ENCODE data around the gene COX7A2. TPM values are rescaled to one million over a fixed set of nuclear protein-coding genes. Genes with fewer than 3 reads are reported as not detected.

COX7A2 gene
- polyA plus RNA-seq (2013, experiment 1 of 2): 291 TPM
- polyA plus RNA-seq (2013, experiment 2 of 2): 294 TPM

GRCh38 chr6:75243333-75244062, at the start of gene COX7A2:
Gene COX7A2 (minus strand): TSS chr6:75243801. CDS start chr6:75243734, 67 bp downstream.
- Histone ChIP-seq H3K4me1 (ENCODE audit: control insufficient read depth, insufficient read depth, low read length, poor library complexity, severe bottlenecking) (no peaks in the 10 kb centered on the region), H3K4me3 (ENCODE audit: extremely low read depth, insufficient read depth, low read length, poor library complexity, severe bottlenecking) (peak within 1 kb of the TSS; percentile 95), H3K27ac (ENCODE audit: low read depth, low read length, severe bottlenecking) (peak within 1 kb of the TSS; percentile 94), H3K9me3 (ENCODE audit: control insufficient read depth, low read length) (no peaks in the 10 kb centered on the region), H3K36me3 (ENCODE audit: control insufficient read depth, insufficient read depth, low read length) (peaks cover 27% of the 10 kb centered on the region)
- 0 to 1% methylated on average over 26 to 27 of the region's 36 CpGs for WGBS, 2 experiments (ENCODE audit: insufficient coverage in 2 of 2)

- no peaks in the 10 kb centered on the region for H3K4me1 ChIP-seq (ENCODE audit: control insufficient read depth, insufficient read depth, low read length, poor library complexity, severe bottlenecking)
- H3K4me3 ChIP-seq (ENCODE audit: extremely low read depth, insufficient read depth, low read length, poor library complexity, severe bottlenecking): no peak overlapping the region
- WGBS, 2 experiments (ENCODE audit: insufficient coverage in 2 of 2): 100% methylated on average over 1 of the region's 2 CpGs
- no peaks in the 10 kb centered on the region for H3K36me3 ChIP-seq (ENCODE audit: control insufficient read depth, insufficient read depth, low read length)
- H3K27ac ChIP-seq (ENCODE audit: low read depth, low read length, severe bottlenecking): no peak overlapping the region
- no peaks in the 10 kb centered on the region for H3K9me3 ChIP-seq (ENCODE audit: control insufficient read depth, low read length)
Measured at GRCh38 chr6:75292555-75292954, 49.0 kb upstream of the COX7A2 start.

- no CpG with 5 or more reads among the region's 1 CpG for WGBS, 2 experiments (ENCODE audit: insufficient coverage in 2 of 2)
- Histone ChIP-seq H3K9me3 (ENCODE audit: control insufficient read depth, low read length) (no peaks in the 10 kb centered on the region), H3K4me3 (ENCODE audit: extremely low read depth, insufficient read depth, low read length, poor library complexity, severe bottlenecking) (no peak overlapping the region), H3K27ac (ENCODE audit: low read depth, low read length, severe bottlenecking) (no peak overlapping the region), H3K36me3 (ENCODE audit: control insufficient read depth, insufficient read depth, low read length) (no peaks in the 10 kb centered on the region), H3K4me1 (ENCODE audit: control insufficient read depth, insufficient read depth, low read length, poor library complexity, severe bottlenecking) (no peaks in the 10 kb centered on the region)
Measured at GRCh38 chr6:75291744-75292143, 48.1 kb upstream of the COX7A2 start.

- Histone ChIP-seq H3K27ac (ENCODE audit: low read depth, low read length, severe bottlenecking) (no peak overlapping the region), H3K4me3 (ENCODE audit: extremely low read depth, insufficient read depth, low read length, poor library complexity, severe bottlenecking) (no peak overlapping the region), H3K36me3 (ENCODE audit: control insufficient read depth, insufficient read depth, low read length) (no peaks in the 10 kb centered on the region), H3K4me1 (ENCODE audit: control insufficient read depth, insufficient read depth, low read length, poor library complexity, severe bottlenecking) (no peaks in the 10 kb centered on the region), H3K9me3 (ENCODE audit: control insufficient read depth, low read length) (no peaks in the 10 kb centered on the region)
- 100% methylated on average over 1 of the region's 2 CpGs; no CpG with 5 or more reads in 1 of the 2 experiments for WGBS, 2 experiments (ENCODE audit: insufficient coverage in 2 of 2)
Measured at GRCh38 chr6:75291331-75291730, 47.7 kb upstream of the COX7A2 start.

GRCh38 chr6:75290136-75290945, 46.7 kb upstream of the COX7A2 start:
- Histone ChIP-seq H3K27ac (ENCODE audit: low read depth, low read length, severe bottlenecking) (no peak overlapping the region), H3K9me3 (ENCODE audit: control insufficient read depth, low read length) (no peaks in the 10 kb centered on the region)
- 62 to 96% methylated on average over 4 of the region's 7 CpGs for WGBS, 2 experiments (ENCODE audit: insufficient coverage in 2 of 2)

GRCh38 chr6:75288023-75288422, 44.4 kb upstream of the COX7A2 start:
- Histone ChIP-seq H3K36me3 (ENCODE audit: control insufficient read depth, insufficient read depth, low read length) (no peaks in the 10 kb centered on the region), H3K4me1 (ENCODE audit: control insufficient read depth, insufficient read depth, low read length, poor library complexity, severe bottlenecking) (no peaks in the 10 kb centered on the region), H3K27ac (ENCODE audit: low read depth, low read length, severe bottlenecking) (no peak overlapping the region), H3K9me3 (ENCODE audit: control insufficient read depth, low read length) (no peaks in the 10 kb centered on the region), H3K4me3 (ENCODE audit: extremely low read depth, insufficient read depth, low read length, poor library complexity, severe bottlenecking) (no peak overlapping the region)
- no CpG with 5 or more reads among the region's 1 CpG for WGBS, 2 experiments (ENCODE audit: insufficient coverage in 2 of 2)

More at GRCh38 chr6:75290136-75290945, 46.7 kb upstream of the COX7A2 start:
- Histone ChIP-seq H3K4me3 (ENCODE audit: extremely low read depth, insufficient read depth, low read length, poor library complexity, severe bottlenecking) (no peak overlapping the region), H3K4me1 (ENCODE audit: control insufficient read depth, insufficient read depth, low read length, poor library complexity, severe bottlenecking) (no peaks in the 10 kb centered on the region), H3K36me3 (ENCODE audit: control insufficient read depth, insufficient read depth, low read length) (no peaks in the 10 kb centered on the region)

GRCh38 chr6:75287424-75287823, 43.8 kb upstream of the COX7A2 start:
- no CpG with 5 or more reads among the region's 1 CpG for WGBS, 2 experiments (ENCODE audit: insufficient coverage in 2 of 2)

GRCh38 chr6:75286955-75287354, 43.4 kb upstream of the COX7A2 start:
- WGBS, 2 experiments (ENCODE audit: insufficient coverage in 2 of 2): no CpG with 5 or more reads among the region's 2 CpGs
- no peaks in the 10 kb centered on the region for H3K36me3 ChIP-seq (ENCODE audit: control insufficient read depth, insufficient read depth, low read length)
- peaks cover 2% of the 10 kb centered on the region for H3K4me1 ChIP-seq (ENCODE audit: control insufficient read depth, insufficient read depth, low read length, poor library complexity, severe bottlenecking)
- no peaks in the 10 kb centered on the region for H3K9me3 ChIP-seq (ENCODE audit: control insufficient read depth, low read length)
- no peak overlapping the region for H3K4me3 ChIP-seq (ENCODE audit: extremely low read depth, insufficient read depth, low read length, poor library complexity, severe bottlenecking)
- H3K27ac ChIP-seq (ENCODE audit: low read depth, low read length, severe bottlenecking): no peak overlapping the region

More at GRCh38 chr6:75287424-75287823, 43.8 kb upstream of the COX7A2 start:
- no peaks in the 10 kb centered on the region for H3K36me3 ChIP-seq (ENCODE audit: control insufficient read depth, insufficient read depth, low read length)
- H3K27ac ChIP-seq (ENCODE audit: low read depth, low read length, severe bottlenecking): no peak overlapping the region
- no peaks in the 10 kb centered on the region for H3K9me3 ChIP-seq (ENCODE audit: control insufficient read depth, low read length)
- H3K4me1 ChIP-seq (ENCODE audit: control insufficient read depth, insufficient read depth, low read length, poor library complexity, severe bottlenecking): no peaks in the 10 kb centered on the region
- no peak overlapping the region for H3K4me3 ChIP-seq (ENCODE audit: extremely low read depth, insufficient read depth, low read length, poor library complexity, severe bottlenecking)

GRCh38 chr6:75285283-75285639, 41.7 kb upstream of the COX7A2 start:
- Histone ChIP-seq H3K4me1 (ENCODE audit: control insufficient read depth, insufficient read depth, low read length, poor library complexity, severe bottlenecking) (peaks cover 7% of the 10 kb centered on the region), H3K9me3 (ENCODE audit: control insufficient read depth, low read length) (no peaks in the 10 kb centered on the region), H3K36me3 (ENCODE audit: control insufficient read depth, insufficient read depth, low read length) (no peaks in the 10 kb centered on the region), H3K27ac (ENCODE audit: low read depth, low read length, severe bottlenecking) (peak overlapping the region; percentile 36), H3K4me3 (ENCODE audit: extremely low read depth, insufficient read depth, low read length, poor library complexity, severe bottlenecking) (peak overlapping the region; percentile 92)
- 0 to 20% methylated on average over 1 to 2 of the region's 6 CpGs for WGBS, 2 experiments (ENCODE audit: insufficient coverage in 2 of 2)

- Histone ChIP-seq H3K9me3 (ENCODE audit: control insufficient read depth, low read length) (no peaks in the 10 kb centered on the region), H3K36me3 (ENCODE audit: control insufficient read depth, insufficient read depth, low read length) (no peaks in the 10 kb centered on the region), H3K4me3 (ENCODE audit: extremely low read depth, insufficient read depth, low read length, poor library complexity, severe bottlenecking) (peak within 1 kb of the TSS; percentile 92), H3K27ac (ENCODE audit: low read depth, low read length, severe bottlenecking) (peak within 1 kb of the TSS; percentile 78), H3K4me1 (ENCODE audit: control insufficient read depth, insufficient read depth, low read length, poor library complexity, severe bottlenecking) (peaks cover 7% of the 10 kb centered on the region)
- 0% methylated on average over 35 to 45 of the region's 55 CpGs for WGBS, 2 experiments (ENCODE audit: insufficient coverage in 2 of 2)
Measured at GRCh38 chr6:75284632-75285282, 41.2 kb upstream of the COX7A2 start, which contains the start of gene TMEM30A. Gene TMEM30A (minus strand): TSS chr6:75284792. CDS start chr6:75284638, 154 bp downstream.
